Progenitor cell of endocrine pancreas (in vitro differentiated cells): ENCODE measurements around the gene C2orf81. TPM values are rescaled to one million over a fixed set of nuclear protein-coding genes. Genes with fewer than 3 reads are reported as not detected.

Experiments
- DNase-seq: peaks from one replicate; pipeline ENCODE4 v3.0.0; 2021; ENCODE audit warnings: low spot score; ENCODE audit not compliant: unreplicated experiment
- H3K27ac Mint-ChIP-seq: 2 replicates; pipeline ENCODE4 v1.8.0; 2021; ENCODE audit warnings: mild to moderate bottlenecking, moderate library complexity, mixed read lengths
- H3K27me3 Mint-ChIP-seq: 2 replicates; pipeline ENCODE4 v1.8.0; 2021; ENCODE audit warnings: mixed read lengths
- H3K36me3 Mint-ChIP-seq: 2 replicates; pipeline ENCODE4 v1.8.0; 2022; ENCODE audit warnings: mixed read lengths; ENCODE audit not compliant: insufficient read depth
- H3K4me1 Mint-ChIP-seq: 2 replicates; pipeline ENCODE4 v1.8.0; 2021; ENCODE audit warnings: low read depth, mixed read lengths
- H3K4me3 Mint-ChIP-seq: 2 replicates; pipeline ENCODE4 v1.8.0; 2021; ENCODE audit warnings: low read depth, mild to moderate bottlenecking, moderate library complexity, mixed read lengths
- H3K9me3 Mint-ChIP-seq: 2 replicates; pipeline ENCODE4 v1.8.0; 2021; ENCODE audit warnings: low read depth, mixed read lengths
- CTCF ChIP-seq: fragments of 200-600 bp; sonication (generic); IDR thresholded peaks from one replicate; pipeline ENCODE4 v1.5.0; 2021; ENCODE audit warnings: antibody characterized with exemption, mild to moderate bottlenecking; ENCODE audit not compliant: unreplicated experiment
- total RNA-seq: library from RNA; stranded (reverse); gene quantifications from 2 replicates; pipeline ENCODE4 v1.2.1, GENCODE V29; 2021

Gene C2orf81
- total RNA-seq, 1 donor from 2014 or later: 13.4 TPM

GRCh38 chr2:74399785-74400184, 21.6 kb downstream of the C2orf81 start:
- no peaks in the 10 kb centered on the region for H3K36me3 Mint-ChIP-seq
- TF ChIP-seq CTCF: peak; percentile 54
- H3K9me3 Mint-ChIP-seq: no peaks in the 10 kb centered on the region
- DNase-seq: no peak
- H3K27ac Mint-ChIP-seq: no peak overlapping the region
- no peak overlapping the region for H3K4me3 Mint-ChIP-seq
- H3K27me3 Mint-ChIP-seq: no peaks in the 10 kb centered on the region
- no peaks in the 10 kb centered on the region for H3K4me1 Mint-ChIP-seq

GRCh38 chr2:74396149-74396548, 25.3 kb downstream of the C2orf81 start:
- Mint-ChIP-seq H3K36me3 (no peaks in the 10 kb centered on the region), H3K4me1 (peaks cover 2% of the 10 kb centered on the region), H3K27ac (no peak overlapping the region), H3K4me3 (no peak overlapping the region), H3K9me3 (no peaks in the 10 kb centered on the region), H3K27me3 (no peaks in the 10 kb centered on the region)
- TF ChIP-seq CTCF: no peak
- no peak for DNase-seq

GRCh38 chr2:74393525-74393924, 27.9 kb downstream of the C2orf81 start:
- Mint-ChIP-seq H3K4me3 (no peak overlapping the region), H3K36me3 (no peaks in the 10 kb centered on the region)

GRCh38 chr2:74392449-74392743, 29.0 kb downstream of the C2orf81 start:
- H3K36me3 Mint-ChIP-seq: no peaks in the 10 kb centered on the region
- H3K9me3 Mint-ChIP-seq: no peaks in the 10 kb centered on the region
- no peaks in the 10 kb centered on the region for H3K27me3 Mint-ChIP-seq
- no peak overlapping the region for H3K27ac Mint-ChIP-seq
- DNase-seq: no peak
- no peak overlapping the region for H3K4me3 Mint-ChIP-seq
- TF ChIP-seq CTCF: no peak
- H3K4me1 Mint-ChIP-seq: peaks cover 5% of the 10 kb centered on the region

More at GRCh38 chr2:74393525-74393924, 27.9 kb downstream of the C2orf81 start:
- Mint-ChIP-seq H3K4me1 (peaks cover 5% of the 10 kb centered on the region), H3K27ac (no peak overlapping the region), H3K27me3 (no peaks in the 10 kb centered on the region), H3K9me3 (no peaks in the 10 kb centered on the region)
- no peak for DNase-seq
- TF ChIP-seq CTCF: no peak

- Mint-ChIP-seq H3K9me3 (no peaks in the 10 kb centered on the region), H3K27me3 (no peaks in the 10 kb centered on the region), H3K4me1 (peaks cover 5% of the 10 kb centered on the region), H3K36me3 (no peaks in the 10 kb centered on the region), H3K27ac (peak overlapping the region; percentile 100), H3K4me3 (no peak overlapping the region)
- peak; percentile 99 for TF ChIP-seq CTCF
- peak; percentile 92 for DNase-seq
These were observed 29.6 kb downstream of the C2orf81 start for GRCh38 chr2:74391580-74392448.
